DND-41 (cell line): ENCODE results near the gene ZNF608.

Source experiments
- ATAC-seq: fragments of 200-7000 bp; cut with Tn5 transposase; 3 replicates; pipeline ENCODE4 v1.9.1; 2021; ENCODE audit warnings: low read depth; ENCODE audit not compliant: insufficient read depth
- DNase-seq: peaks from one replicate; pipeline ENCODE4 v3.0.0-alpha.2; 2020
- H2AFZ ChIP-seq: 2 replicates; pipeline ENCODE4 v1.6.0; 2012; ENCODE audit warnings: low read depth, low read length
- H3K27ac ChIP-seq: 2 replicates; pipeline ENCODE4 v1.5.1; 2012; ENCODE audit warnings: low read length, inconsistent platforms
- H3K27me3 ChIP-seq: fragments of 200-600 bp; sonication (generic); 2 replicates; pipeline ENCODE4 v1.6.0; 2012; ENCODE audit warnings: low read length, mild to moderate bottlenecking, inconsistent platforms; ENCODE audit not compliant: insufficient read depth, poor library complexity
- H3K36me3 ChIP-seq: 2 replicates; pipeline ENCODE4 v1.5.1; 2012; ENCODE audit warnings: low read length, inconsistent platforms; ENCODE audit not compliant: insufficient read depth
- H3K4me1 ChIP-seq: 2 replicates; pipeline ENCODE4 v1.5.1; 2012; ENCODE audit warnings: mild to moderate bottlenecking, low read length; ENCODE audit not compliant: insufficient read depth
- H3K4me2 ChIP-seq: 2 replicates; pipeline ENCODE4 v1.6.0; 2012; ENCODE audit warnings: mild to moderate bottlenecking, moderate library complexity, low read length, inconsistent platforms; ENCODE audit not compliant: insufficient read depth
- H3K4me3 ChIP-seq, 2 experiments: fragments of 200-600 bp in 1 of 2; shearing (Covaris generic) in 1 of 2; 2 replicates each; pipeline ENCODE4 v1.5.1; 2012 to 2016; ENCODE audit warnings: inconsistent platforms in 2 of 2, low read length in 2 of 2, mild to moderate bottlenecking in 2 of 2, low read depth in 1 of 2, moderate library complexity in 1 of 2
- H3K79me2 ChIP-seq: 2 replicates; pipeline ENCODE4 v1.6.0; 2012; ENCODE audit warnings: low read length, inconsistent platforms; ENCODE audit not compliant: insufficient read depth
- H3K9ac ChIP-seq: 2 replicates; pipeline ENCODE4 v1.6.0; 2012; ENCODE audit warnings: low read depth, mild to moderate bottlenecking, inconsistent platforms, low read length, moderate library complexity
- H3K9me3 ChIP-seq: 2 replicates; pipeline ENCODE4 v1.5.1; 2012; ENCODE audit warnings: low read length, moderate library complexity, mild to moderate bottlenecking, inconsistent platforms; ENCODE audit not compliant: insufficient read depth, severe bottlenecking
- H4K20me1 ChIP-seq: 2 replicates; pipeline ENCODE4 v1.6.0; 2012; ENCODE audit warnings: low read length; ENCODE audit not compliant: insufficient read depth
- EZH2 ChIP-seq: IDR thresholded peaks from 3 replicates; pipeline ENCODE4 v1.6.1; 2012; ENCODE audit warnings: borderline replicate concordance, low read depth, mild to moderate bottlenecking, moderate library complexity, low read length, inconsistent platforms; ENCODE audit not compliant: severe bottlenecking
- TF ChIP-seq, protein P1 (sequence below): IDR thresholded peaks from 2 replicates; pipeline ENCODE4 v1.5.1; 2012; ENCODE audit warnings: borderline replicate concordance, low read length, moderate library complexity, mild to moderate bottlenecking; ENCODE audit not compliant: poor library complexity, severe bottlenecking; ENCODE audit errors: extremely low read depth

Gene ZNF608

DNA sequence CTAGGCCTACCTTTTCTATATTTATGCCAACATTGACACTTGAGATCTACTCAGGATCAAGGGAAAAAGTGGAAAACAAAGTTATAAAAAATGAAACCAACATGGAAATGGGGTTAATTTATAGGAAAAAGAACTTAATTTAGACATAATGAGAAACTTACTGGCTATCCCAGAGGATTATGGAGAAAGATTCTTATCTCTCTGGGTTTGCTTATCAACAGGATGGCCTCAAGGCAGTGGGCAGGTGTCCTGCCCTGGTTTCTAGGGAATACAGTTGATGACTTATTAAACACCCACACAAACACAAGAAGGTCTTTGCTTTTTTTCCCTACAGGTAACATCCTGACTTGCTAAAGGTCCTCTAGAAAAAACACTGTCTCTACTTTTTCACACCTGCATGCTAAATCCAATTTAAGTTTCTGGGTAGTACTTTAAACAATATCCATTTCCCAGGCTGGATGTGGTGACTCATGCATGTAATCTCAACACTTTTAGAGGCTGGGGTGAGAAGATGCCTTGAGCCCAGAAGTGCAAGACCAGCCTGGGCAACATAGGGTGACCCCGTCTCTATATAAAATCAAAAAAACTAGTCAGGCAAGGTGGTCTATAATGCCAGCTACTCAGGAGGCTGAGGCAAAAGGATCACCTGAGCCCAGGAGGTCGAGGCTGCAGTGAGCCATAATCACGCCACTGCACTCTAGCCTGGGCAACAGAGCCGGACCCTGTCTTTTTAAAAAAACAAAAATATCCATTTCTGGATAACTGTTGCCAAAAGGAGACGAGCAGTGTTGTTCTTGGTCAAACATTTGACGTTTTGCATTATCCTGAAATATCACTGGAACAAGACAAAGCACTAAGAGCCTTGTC lies 6.6 kb upstream of the ZNF608 start:
- H3K27ac ChIP-seq, result no peak overlapping the region

DNA sequence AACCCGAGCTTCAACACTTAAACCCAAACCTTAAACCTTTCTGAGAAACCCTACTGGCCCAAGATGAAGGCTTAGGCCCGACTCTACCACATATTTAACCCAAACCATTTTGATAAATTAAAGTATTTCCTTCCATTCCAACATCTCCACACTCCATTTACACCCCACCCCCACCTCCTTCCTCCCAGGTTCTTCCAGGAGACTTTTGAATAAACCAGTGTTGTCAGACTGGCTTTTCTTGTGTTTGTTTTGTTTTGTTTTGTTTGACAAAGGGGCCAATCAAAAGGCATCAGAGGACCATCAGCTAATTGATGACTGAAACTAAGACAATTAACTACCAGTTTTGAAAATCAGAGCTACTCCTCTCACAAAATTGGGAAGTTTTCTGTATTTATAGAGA lies 4.6 kb upstream of the ZNF608 start:
- Histone ChIP-seq H3K4me2 (no peak overlapping the region), H3K27ac (no peak overlapping the region), H3K9me3 (no peaks in the 10 kb centered on the region), H2AFZ (no peak overlapping the region), H3K4me1 (peaks cover 10% of the 10 kb centered on the region; the same call in 1 of the 2 replicates), H3K9ac (no peak overlapping the region), H3K36me3 (no peaks in the 10 kb centered on the region), H3K79me2 (no peaks in the 10 kb centered on the region), H3K27me3 (no peaks in the 10 kb centered on the region), H4K20me1 (no peaks in the 10 kb centered on the region), H3K4me3 (no peak overlapping the region)
- DNase-seq (no peak), ATAC-seq (no peak)
- no peak for TF ChIP-seq EZH2
- TF ChIP-seq, protein P1, sequence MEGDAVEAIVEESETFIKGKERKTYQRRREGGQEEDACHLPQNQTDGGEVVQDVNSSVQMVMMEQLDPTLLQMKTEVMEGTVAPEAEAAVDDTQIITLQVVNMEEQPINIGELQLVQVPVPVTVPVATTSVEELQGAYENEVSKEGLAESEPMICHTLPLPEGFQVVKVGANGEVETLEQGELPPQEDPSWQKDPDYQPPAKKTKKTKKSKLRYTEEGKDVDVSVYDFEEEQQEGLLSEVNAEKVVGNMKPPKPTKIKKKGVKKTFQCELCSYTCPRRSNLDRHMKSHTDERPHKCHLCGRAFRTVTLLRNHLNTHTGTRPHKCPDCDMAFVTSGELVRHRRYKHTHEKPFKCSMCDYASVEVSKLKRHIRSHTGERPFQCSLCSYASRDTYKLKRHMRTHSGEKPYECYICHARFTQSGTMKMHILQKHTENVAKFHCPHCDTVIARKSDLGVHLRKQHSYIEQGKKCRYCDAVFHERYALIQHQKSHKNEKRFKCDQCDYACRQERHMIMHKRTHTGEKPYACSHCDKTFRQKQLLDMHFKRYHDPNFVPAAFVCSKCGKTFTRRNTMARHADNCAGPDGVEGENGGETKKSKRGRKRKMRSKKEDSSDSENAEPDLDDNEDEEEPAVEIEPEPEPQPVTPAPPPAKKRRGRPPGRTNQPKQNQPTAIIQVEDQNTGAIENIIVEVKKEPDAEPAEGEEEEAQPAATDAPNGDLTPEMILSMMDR, result no peak

More for the DNA sequence above, 6.6 kb upstream of the ZNF608 start:
- Histone ChIP-seq H3K4me1 (peaks cover 6% of the 10 kb centered on the region; the same call in 1 of the 2 replicates), H3K79me2 (no peaks in the 10 kb centered on the region), H3K9me3 (no peaks in the 10 kb centered on the region), H3K36me3 (no peaks in the 10 kb centered on the region), H3K4me2 (no peak overlapping the region), H4K20me1 (no peaks in the 10 kb centered on the region), H3K4me3 (no peak overlapping the region), H3K27me3 (no peaks in the 10 kb centered on the region), H3K9ac (no peak overlapping the region), H2AFZ (no peak overlapping the region)
- ATAC-seq (no peak), DNase-seq (no peak)
- TF ChIP-seq, protein P1, result no peak
- no peak for TF ChIP-seq EZH2

DNA sequence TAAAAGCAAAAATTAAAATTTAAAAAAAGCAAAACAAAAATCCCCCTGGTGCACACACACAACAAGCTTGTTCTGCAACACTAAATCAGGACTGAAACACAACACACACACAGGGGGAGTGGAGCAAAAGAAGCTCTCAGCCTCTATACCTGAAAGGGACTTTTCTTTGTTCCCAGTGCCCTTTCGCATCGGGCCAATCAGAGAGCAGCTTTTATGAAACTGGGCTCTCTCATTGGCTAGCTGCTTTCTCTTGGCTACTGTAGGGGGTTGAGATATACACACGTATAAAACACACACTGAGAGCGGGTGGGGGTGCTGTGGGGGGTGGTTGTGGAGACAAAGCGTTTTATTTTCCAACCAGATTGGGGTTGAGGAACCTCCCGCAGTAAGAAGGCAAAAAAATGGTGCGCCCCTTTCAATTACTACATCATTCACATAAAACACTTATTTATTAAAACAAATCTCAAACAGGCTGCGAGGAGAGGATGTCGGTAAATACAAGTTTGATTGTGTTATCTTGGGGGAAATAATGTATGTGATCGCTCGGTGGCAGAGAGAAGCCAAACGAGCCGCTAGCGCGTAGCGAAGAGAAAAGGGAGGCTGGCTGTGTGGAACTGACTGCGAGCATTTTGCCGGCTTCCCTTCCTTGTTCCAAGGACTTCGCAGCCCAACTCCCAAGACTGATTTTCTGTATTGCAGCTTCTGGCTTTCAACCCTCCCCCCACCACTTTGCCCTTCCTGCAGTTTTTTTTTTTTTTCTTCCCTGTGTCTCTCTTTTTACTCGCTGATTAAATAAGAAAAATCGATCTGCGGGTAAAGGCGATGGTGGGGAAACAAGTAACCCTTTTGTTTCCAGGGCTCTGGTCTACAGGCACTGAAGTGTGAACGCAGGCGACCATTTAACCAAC lies 2.5 kb upstream of the ZNF608 start:
- no peak overlapping the region for H2AFZ ChIP-seq
- no peak overlapping the region for H3K27ac ChIP-seq
- no peaks in the 10 kb centered on the region for H3K9me3 ChIP-seq
- no peak overlapping the region for H3K4me2 ChIP-seq
- H3K27me3 ChIP-seq, result no peaks in the 10 kb centered on the region
- no peaks in the 10 kb centered on the region for H4K20me1 ChIP-seq
- no peaks in the 10 kb centered on the region for H3K79me2 ChIP-seq
- H3K4me3 ChIP-seq, result no peak overlapping the region
- no peak overlapping the region for H3K9ac ChIP-seq
- ATAC-seq (no peak), DNase-seq (no peak)
- no peak for TF ChIP-seq EZH2
- TF ChIP-seq, protein P1, result no peak
- H3K36me3 ChIP-seq, result no peaks in the 10 kb centered on the region
- peaks cover 4% of the 10 kb centered on the region; the same call in 1 of the 2 replicates for H3K4me1 ChIP-seq
